Thyroid gland (tissue), 4 donors: Measurements from ENCODE around the gene GCC2.

Experiments
- CTCF ChIP-seq, 6 experiments: fragments of 200-600 bp in 3 of 6; fragments of 450-650 bp in 3 of 6; sonication (generic) in 3 of 6; IDR thresholded peaks; one replicate each; pipeline ENCODE4 v1.5.1; 2016 to 2019; ENCODE audit warnings: antibody characterized with exemption in 6 of 6, mild to moderate bottlenecking in 2 of 6, inconsistent platforms in 1 of 6, moderate library complexity in 1 of 6
- POLR2A ChIP-seq, 2 donors: fragments of 450-650 bp; IDR thresholded peaks; one replicate each; pipeline ENCODE4 v1.6.1; 2017; ENCODE audit warnings: antibody characterized with exemption in 2 of 2, mild to moderate bottlenecking in 2 of 2, moderate library complexity in 1 of 2

- TF ChIP-seq CTCF (IDR thresholded peaks at IDR 0.05) (no peak), POLR2A (IDR thresholded peaks at IDR 0.05) (no peak)
Observed at GRCh38 chr2:108554528-108554927, 105.5 kb downstream of the GCC2 start.
